Thyroid gland (tissue), 4 donors: ENCODE results near the gene FXYD3. TPM values are rescaled to one million over a fixed set of nuclear protein-coding genes. Genes with fewer than 3 reads are reported as not detected.

Experiments used
- DNase-seq, 2 donors: peaks; one replicate each; pipeline ENCODE4 v3.0.0-alpha.2; 2019
- H3K27ac ChIP-seq, 3 donors: fragments of 200-600 bp; sonication (generic); 1 replicate in 2 of 3; 2 replicates in 1 of 3; pipeline ENCODE4 v1.5.1; 2016 to 2019; ENCODE audit warnings: mild to moderate bottlenecking in 1 of 3, moderate library complexity in 1 of 3
- H3K27me3 ChIP-seq: fragments of 200-600 bp; sonication (generic); one replicate; pipeline ENCODE4 v1.5.1; 2019
- H3K36me3 ChIP-seq, 2 donors: fragments of 200-600 bp; sonication (generic); one replicate each; pipeline ENCODE4 v1.5.1; 2016 to 2019
- H3K4me1 ChIP-seq, 2 donors: fragments of 200-600 bp; sonication (generic); one replicate each; pipeline ENCODE4 v1.5.1; 2017 to 2019
- H3K4me3 ChIP-seq, 3 donors: fragments of 200-600 bp; sonication (generic); replicated peaks in 1 of 3; 1 replicate in 2 of 3; 2 replicates in 1 of 3; pipeline ENCODE4 v1.5.1; 2016; ENCODE audit warnings: mild to moderate bottlenecking in 1 of 3
- H3K9me3 ChIP-seq: fragments of 200-600 bp; sonication (generic); one replicate; pipeline ENCODE4 v1.5.1; 2017
- POLR2A ChIP-seq, 2 donors: fragments of 450-650 bp; IDR thresholded peaks; one replicate each; pipeline ENCODE4 v1.6.1; 2017; ENCODE audit warnings: antibody characterized with exemption in 2 of 2, mild to moderate bottlenecking in 2 of 2, moderate library complexity in 1 of 2
- WGBS, 2 donors: methylation state at CpG; one replicate each; pipeline ENCODE4 v1.1.5; 2017; 5-methylcytosine and 5-hydroxymethylcytosine counted together
- intact Hi-C: fragments of 100-400 bp; cut with DNase I; formaldehyde crosslinking; loops from one replicate; pipeline ENCODE4 v1.15.1; 2023
- total RNA-seq, 4 donors: library from RNA; depleted of rRNA; stranded (reverse); fragments of >200 nt; gene quantifications; one replicate each; pipeline ENCODE4 v1.2.3, GENCODE V29; 2016
- TF ChIP-seq, protein P1 (sequence below), 6 experiments: fragments of 200-600 bp in 3 of 6; fragments of 450-650 bp in 3 of 6; sonication (generic) in 3 of 6; IDR thresholded peaks; one replicate each; pipeline ENCODE4 v1.5.1; 2016 to 2019; ENCODE audit warnings: antibody characterized with exemption in 6 of 6, mild to moderate bottlenecking in 2 of 6, inconsistent platforms in 1 of 6, moderate library complexity in 1 of 6

The FXYD3 gene
- total RNA-seq, 4 donors from 2014 or later: 1.1 TPM; not detected in 3

DNA sequence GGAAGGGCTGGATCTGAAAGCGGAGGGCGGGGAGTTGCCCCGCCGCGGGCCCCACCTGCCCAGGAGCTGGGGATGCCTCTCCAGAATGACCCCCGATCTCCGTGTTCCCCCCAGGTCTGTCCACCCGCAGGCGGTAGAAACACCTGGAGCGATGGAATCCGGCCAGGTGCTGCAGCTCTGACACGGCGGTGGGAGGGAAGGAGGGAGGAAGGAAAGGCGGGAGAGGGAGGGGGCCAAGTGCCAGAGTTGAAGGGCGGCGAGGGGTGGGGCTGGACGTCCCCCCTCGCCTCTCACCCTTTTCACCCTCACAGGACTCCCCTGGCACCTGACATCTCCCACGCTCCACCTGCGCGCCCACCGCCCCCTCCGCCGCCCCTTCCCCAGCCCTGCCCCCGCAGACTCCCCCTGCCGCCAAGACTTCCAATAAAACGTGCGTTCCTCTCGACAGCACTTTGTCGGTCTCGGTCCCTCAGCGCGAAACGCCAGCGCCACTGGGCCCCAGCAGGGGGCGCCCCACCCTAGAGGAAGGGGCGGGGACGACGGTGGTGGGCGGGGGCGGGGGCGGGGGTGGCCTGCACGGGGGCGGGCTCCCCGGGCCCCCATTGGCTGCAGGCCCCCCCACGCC is 27.1 kb downstream of the FXYD3 start:
- no peak for TF ChIP-seq POLR2A (IDR thresholded peaks at IDR 0.05)
- TF ChIP-seq, protein P1, sequence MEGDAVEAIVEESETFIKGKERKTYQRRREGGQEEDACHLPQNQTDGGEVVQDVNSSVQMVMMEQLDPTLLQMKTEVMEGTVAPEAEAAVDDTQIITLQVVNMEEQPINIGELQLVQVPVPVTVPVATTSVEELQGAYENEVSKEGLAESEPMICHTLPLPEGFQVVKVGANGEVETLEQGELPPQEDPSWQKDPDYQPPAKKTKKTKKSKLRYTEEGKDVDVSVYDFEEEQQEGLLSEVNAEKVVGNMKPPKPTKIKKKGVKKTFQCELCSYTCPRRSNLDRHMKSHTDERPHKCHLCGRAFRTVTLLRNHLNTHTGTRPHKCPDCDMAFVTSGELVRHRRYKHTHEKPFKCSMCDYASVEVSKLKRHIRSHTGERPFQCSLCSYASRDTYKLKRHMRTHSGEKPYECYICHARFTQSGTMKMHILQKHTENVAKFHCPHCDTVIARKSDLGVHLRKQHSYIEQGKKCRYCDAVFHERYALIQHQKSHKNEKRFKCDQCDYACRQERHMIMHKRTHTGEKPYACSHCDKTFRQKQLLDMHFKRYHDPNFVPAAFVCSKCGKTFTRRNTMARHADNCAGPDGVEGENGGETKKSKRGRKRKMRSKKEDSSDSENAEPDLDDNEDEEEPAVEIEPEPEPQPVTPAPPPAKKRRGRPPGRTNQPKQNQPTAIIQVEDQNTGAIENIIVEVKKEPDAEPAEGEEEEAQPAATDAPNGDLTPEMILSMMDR (IDR thresholded peaks at IDR 0.05): peak in 2 of 6 experiments; percentile 18 to 60
- DNase-seq: no peak
- H3K36me3 ChIP-seq: no peaks in the 10 kb centered on the region
- intact Hi-C loops: no loop called here
- H3K9me3 ChIP-seq: no peaks in the 10 kb centered on the region
- H3K27me3 ChIP-seq: no peaks in the 10 kb centered on the region
- 10 to 19% methylated on average over 12 to 17 of the region's 46 CpGs for WGBS, 2 donors
- no peak overlapping the region for H3K27ac ChIP-seq
- H3K4me1 ChIP-seq: peaks cover 4 to 21% of the 10 kb centered on the region in 2 donors
- H3K4me3 ChIP-seq: no peak overlapping the region

DNA sequence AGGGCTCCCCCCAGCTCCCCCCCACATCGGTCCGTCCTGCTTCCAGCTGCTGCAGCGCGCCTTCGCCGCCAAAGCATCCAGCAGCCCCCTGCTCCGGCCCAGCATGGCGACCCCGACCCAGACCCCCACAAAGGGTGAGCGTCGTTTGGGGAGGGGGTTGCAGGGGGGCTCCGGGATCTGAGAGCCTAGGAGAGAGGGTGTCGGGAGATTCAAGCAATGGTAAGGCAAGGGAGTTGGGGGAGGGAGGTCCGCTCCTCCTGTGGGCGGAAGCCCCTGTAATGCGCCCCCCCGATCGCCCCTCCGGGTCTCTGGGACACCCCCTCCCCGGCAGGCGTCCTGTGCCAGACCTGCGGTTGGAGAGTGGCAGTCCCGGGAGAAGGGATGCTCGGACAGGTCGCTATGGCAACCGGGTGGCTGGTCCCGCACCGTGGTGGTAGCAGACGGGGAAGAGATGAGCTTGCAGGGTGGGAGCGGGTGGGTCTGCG is 27.6 kb downstream of the FXYD3 start, which contains the start of gene FXYD7:
Gene FXYD7 (plus strand): TSS at position 25 of the 485 bp plus-strand sequence. CDS start 79 bp downstream, at position 104.
- H3K27me3 ChIP-seq: no peaks in the 10 kb centered on the region
- intact Hi-C loops: no loop called here
- DNase-seq: no peak
- no peak within 1 kb of the TSS for H3K27ac ChIP-seq
- H3K36me3 ChIP-seq: no peaks in the 10 kb centered on the region
- H3K4me1 ChIP-seq: peaks cover 4 to 21% of the 10 kb centered on the region in 2 donors
- no peaks in the 10 kb centered on the region for H3K9me3 ChIP-seq
- WGBS, 2 donors: 6 to 13% methylated on average over 18 to 21 of the region's 31 CpGs
- TF ChIP-seq, protein P1 (IDR thresholded peaks at IDR 0.05): peak in 1 of 6 experiments; percentile 7
- no peak for TF ChIP-seq POLR2A (IDR thresholded peaks at IDR 0.05)
- H3K4me3 ChIP-seq: no peak within 1 kb of the TSS

DNA sequence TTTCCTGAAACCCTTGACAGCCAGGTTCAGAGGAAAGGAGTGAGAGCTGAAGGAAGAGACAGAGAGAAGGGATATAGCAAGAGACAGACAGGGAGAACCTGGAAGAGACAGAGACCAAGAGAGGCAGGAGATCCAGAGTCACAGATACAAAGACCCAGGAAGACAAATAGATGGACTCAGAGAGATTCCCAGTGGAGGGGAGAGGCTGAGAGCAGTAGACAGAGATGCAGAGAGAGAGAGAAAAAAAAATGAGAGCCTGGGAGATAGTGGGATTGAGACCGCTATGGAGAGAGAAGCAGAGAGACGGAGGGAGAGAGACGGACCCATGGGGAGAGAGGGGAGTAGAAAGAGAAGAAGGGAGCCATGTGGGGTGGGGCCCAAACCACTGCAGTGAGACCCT is 28.2 kb downstream of the FXYD3 start:
- DNase-seq: no peak
- H3K4me3 ChIP-seq: no peak overlapping the region
- H3K4me1 ChIP-seq: peaks cover 4 to 17% of the 10 kb centered on the region in 2 donors
- no peak overlapping the region for H3K27ac ChIP-seq
- intact Hi-C loops: no loop called here
- no peaks in the 10 kb centered on the region for H3K27me3 ChIP-seq
- no peaks in the 10 kb centered on the region for H3K9me3 ChIP-seq
- TF ChIP-seq, protein P1 (IDR thresholded peaks at IDR 0.05): no peak
- TF ChIP-seq POLR2A (IDR thresholded peaks at IDR 0.05): no peak
- WGBS, 2 donors: 28 to 40% methylated on average over 3 of the region's 3 CpGs
- no peaks in the 10 kb centered on the region for H3K36me3 ChIP-seq

DNA sequence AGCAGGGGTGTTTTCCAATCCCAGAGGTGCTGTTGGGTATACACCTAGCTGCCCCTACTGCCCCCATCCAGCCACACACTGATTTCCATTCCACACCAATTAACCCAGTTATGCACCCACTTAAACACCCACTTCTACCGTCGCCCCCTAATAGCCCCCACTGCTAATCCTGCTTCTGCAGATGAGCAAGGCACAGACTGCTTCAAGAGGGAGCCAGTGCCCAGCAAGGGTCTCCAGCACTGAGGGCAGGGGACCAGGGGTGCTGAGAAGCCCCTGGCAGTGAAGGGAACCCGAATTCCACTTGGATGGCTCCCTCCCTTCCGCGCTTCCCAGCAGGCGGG is 28.6 kb downstream of the FXYD3 start:
- H3K36me3 ChIP-seq: no peaks in the 10 kb centered on the region
- no peak for TF ChIP-seq POLR2A (IDR thresholded peaks at IDR 0.05)
- TF ChIP-seq, protein P1 (IDR thresholded peaks at IDR 0.05): no peak
- H3K9me3 ChIP-seq: no peaks in the 10 kb centered on the region
- intact Hi-C loops: no loop called here
- peaks cover 4 to 17% of the 10 kb centered on the region in 2 donors for H3K4me1 ChIP-seq
- no peak overlapping the region for H3K27ac ChIP-seq
- no peak overlapping the region for H3K4me3 ChIP-seq
- no peaks in the 10 kb centered on the region for H3K27me3 ChIP-seq
- DNase-seq: no peak
- WGBS, 2 donors: 14 to 29% methylated on average over 2 to 3 of the region's 6 CpGs

DNA sequence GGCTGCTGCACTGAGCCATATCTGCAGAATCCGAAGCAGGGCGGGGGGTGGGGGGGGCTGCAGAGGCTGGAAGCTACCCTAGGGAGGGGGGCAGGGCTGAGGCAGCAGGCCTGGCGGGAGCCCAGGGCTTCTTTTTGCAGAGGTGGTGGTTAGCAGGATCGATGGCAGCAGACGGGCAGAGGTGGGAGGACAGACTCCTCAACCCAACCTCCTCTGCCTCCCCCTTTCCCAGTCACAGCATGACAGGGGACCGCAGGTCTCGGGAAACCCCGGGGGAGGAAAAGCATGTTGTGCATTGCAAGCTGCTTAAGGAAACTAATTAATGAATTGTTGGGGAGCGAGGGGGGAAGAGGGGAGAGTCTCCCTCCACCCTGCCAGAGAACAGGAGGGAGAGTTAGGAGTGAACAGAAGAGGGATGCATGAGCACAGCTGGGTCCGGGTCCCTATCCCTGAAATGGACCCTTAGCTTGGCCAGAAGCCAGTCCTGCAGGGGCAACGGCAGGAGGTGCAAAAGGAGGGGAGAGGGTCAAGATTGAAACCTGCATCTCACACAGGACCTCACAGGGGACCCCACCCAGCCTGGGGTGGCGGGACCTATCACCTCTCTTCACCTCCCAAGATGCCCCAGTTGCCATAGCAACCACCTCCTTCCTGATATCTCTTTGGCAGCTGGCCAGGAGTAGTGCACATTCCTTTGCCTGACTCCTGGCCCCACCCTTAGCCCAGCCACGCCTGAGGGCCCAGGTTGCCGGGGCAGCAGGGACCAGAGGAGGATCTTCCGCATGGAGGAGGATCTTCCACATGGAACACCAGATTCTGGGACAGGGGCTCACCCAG is 29.2 kb downstream of the FXYD3 start:
- intact Hi-C loops: no loop called here
- 9 to 18% methylated on average over 11 to 14 of the region's 15 CpGs for WGBS, 2 donors

More for the DNA sequence above, 29.2 kb downstream of the FXYD3 start:
- no peak overlapping the region for H3K27ac ChIP-seq
- H3K4me3 ChIP-seq: no peak overlapping the region
- no peak for TF ChIP-seq POLR2A (IDR thresholded peaks at IDR 0.05)
- TF ChIP-seq, protein P1 (IDR thresholded peaks at IDR 0.05): no peak
- no peaks in the 10 kb centered on the region for H3K36me3 ChIP-seq
- H3K27me3 ChIP-seq: no peaks in the 10 kb centered on the region
- peaks cover 4 to 17% of the 10 kb centered on the region in 2 donors for H3K4me1 ChIP-seq
- H3K9me3 ChIP-seq: no peaks in the 10 kb centered on the region
- DNase-seq: peak in 1 of 2 donors; percentile 34
